Hippocampal formation (tissue), 2 donors: Measurements from ENCODE around the gene CCR6.
"Not testable (repeated sequence)": the region's sequence is repeated elsewhere in the genome, so short reads cannot be mapped to it uniquely, and the experiment has no call there.

Experiments
- DNase-seq, 2 donors: peaks; one replicate each; lab custom pipeline; 2025; lab: John Stamatoyannopoulos, UW

CCR6 gene

GRCh38 chr6:167122827-167123657 lies at the start of gene CCR6:
TSS of gene CCR6 (plus strand) at chr6:167123096. CDS start at chr6:167136135, 13,039 bp downstream.
- no peak for DNase-seq

GRCh38 chr6:167073679-167074274 lies 49.1 kb upstream of the CCR6 start:
- no peak for DNase-seq

GRCh38 chr6:167077241-167077932 lies 45.5 kb upstream of the CCR6 start:
- DNase-seq, result no peak

- no peak for DNase-seq
These were observed 44.2 kb upstream of the CCR6 start for GRCh38 chr6:167078745-167079144.

DNA sequence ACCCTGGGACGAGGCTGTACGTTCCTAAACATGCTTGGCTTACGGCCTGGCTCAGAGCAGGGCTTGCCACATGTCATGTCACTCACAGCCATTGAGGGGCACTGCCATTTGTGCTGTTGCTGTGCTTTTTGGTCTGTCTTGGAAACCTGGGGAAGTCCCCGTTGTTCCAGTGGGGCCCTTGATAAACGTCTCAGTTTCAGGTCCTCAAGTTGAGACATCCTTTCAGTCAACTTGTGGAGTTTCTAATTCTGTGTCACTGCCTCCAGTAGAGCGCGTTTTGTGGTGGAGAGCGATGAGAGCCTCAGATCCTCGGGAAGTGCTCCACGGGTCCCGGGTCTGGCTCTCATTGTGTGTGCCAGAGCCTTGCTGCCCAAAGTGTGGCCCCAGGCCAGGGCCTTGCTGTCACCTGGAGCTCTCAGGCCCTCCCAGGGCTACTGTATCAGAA lies 43.0 kb upstream of the CCR6 start:
- DNase-seq, result no peak

GRCh38 chr6:167087857-167088354 lies 35.0 kb upstream of the CCR6 start:
- no peak for DNase-seq

DNA sequence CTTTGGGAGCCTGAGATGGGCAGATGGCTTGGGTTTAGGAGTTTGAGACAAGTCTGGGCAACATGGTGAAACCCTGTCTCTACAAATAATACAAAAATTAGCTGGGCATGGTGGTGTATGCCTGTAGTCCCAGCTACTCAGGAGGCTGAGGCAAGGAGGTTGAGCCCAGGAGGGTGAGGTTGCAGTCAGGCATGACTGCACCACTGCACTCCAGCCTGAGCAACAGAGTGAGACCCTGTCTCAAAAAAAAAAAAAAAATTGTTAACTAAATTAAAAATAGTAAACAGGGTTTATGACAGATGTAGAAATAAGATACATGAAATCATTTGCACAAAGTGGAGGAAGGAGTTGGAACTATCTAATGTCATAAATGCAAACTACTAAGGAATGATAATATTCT lies 34.2 kb upstream of the CCR6 start:
- DNase-seq, result not testable (repeated sequence)

GRCh38 chr6:167089243-167090142 lies 33.4 kb upstream of the CCR6 start:
- no peak for DNase-seq

GRCh38 chr6:167090171-167090570 lies 32.7 kb upstream of the CCR6 start:
- DNase-seq, result no peak

DNA sequence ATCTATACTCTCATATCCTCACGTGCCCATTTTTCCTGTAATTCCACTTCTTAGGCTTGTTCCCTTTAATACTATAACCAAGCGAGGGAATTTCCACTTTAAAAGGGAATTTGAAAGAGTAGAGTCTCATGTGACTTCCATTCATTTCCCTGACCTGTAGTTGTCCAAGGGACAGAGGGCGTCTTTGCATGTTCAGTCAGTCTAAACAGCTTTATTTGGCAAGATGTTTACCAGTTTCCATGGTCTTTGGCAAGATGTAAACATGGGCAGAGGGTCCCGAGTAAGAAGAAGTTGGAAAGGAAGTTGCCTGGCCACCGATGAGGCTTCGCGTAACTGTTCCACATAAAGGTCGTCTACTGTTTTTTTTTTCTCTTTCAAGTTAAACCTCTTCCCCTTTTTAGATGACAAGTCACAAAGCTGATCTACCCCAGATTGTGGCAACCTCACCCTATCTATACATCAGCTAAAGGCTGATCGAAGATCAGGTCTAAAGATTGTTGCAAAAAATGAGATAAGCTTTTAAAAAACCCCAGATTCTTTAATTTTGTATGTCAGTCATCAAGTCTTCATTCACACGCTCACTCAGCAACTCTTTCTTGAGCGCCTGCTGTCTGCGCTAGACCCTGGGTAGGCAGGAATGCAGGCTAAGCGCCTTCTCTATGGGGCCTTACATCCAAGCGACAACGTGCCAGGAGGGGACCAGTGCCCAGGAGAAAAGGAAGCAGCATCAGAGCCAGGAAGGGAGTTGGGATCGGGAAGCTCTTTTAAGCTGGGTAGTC lies 31.7 kb upstream of the CCR6 start:
- no peak for DNase-seq

- no peak for DNase-seq
These were observed 31.1 kb upstream of the CCR6 start for GRCh38 chr6:167091805-167092107.

DNA sequence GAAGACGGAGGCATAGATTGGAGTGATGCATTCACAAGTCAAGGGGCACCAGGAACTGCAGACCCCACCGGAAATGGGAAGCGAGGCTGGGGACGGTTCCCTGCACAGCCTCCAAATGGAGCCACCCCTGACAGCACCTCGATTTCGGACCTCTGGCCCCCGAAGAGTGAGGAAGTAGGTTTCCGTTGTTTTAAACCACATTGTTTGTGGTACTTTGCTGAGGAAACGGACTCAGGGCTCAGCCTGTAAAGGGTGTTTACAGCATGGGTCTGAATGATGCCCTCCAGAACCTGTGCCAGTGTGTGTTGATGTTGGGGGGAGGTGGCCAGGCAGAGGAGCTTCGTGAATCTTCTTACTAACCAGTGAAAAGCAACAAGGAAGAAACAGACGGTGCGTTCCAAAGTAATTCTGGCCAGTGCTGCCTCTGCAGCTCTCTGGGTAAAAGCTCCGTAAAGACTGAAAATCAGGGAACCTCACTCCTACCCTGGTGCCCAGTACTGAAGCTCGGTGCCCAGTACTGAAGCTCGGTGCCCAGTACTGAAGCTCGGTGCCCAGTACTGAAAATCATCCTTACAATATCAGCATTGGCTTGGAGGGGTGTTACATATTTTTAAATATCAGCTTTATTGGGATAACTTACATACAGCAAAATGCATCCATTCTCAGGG lies 30.1 kb upstream of the CCR6 start:
- no peak for DNase-seq

DNA sequence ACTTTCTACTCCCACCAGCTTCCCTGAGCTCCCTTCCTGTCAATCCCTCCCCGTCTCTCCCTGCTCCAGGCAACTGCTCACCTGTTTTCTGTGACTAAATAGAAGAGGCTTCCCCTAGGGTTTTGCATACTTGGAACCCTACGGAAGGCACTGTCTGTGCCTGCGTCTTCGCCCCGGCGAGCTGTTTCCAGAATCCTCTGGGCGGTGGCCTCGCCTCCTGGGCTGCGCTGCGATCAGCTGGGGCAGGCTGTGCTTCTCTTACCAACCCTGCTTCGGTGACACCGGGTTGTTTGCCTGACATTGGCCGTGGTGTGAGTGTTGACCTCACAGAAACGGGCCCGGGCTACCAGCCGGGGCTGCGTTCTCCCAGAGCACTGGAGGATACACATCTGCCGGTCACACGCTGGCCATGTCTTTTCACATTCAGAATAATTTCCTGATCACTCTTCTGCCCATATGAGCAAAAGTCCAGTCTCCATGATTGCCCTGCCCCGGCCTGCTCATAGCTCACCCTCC lies 29.4 kb upstream of the CCR6 start:
- DNase-seq, result no peak

DNA sequence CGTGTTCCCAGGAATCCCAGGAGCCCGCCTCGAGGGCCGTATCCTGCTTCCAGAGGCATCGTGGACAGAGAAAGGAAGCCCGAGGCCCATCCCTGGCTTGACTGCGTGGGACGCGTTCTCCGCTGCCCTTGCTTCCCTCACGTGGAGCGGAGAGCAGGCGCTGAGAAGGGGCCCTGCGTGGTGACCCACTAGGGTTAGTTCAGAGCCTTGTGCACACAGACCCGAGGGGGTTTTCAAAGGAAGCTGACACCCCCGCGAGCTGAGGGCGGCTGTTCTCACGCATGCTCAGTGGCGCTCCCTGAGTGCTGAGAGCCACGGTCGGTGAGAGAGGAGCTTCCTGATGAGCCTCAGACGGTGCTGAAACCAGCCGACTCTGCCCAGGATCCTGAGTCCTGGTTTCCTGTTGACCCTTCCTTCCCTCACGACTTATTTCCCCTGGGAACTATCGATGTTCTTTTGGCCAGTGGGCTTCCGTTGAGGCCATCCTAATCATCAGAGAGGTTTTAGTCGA lies 28.9 kb upstream of the CCR6 start:
- DNase-seq, result no peak

- DNase-seq, result no peak
These were observed 28.5 kb upstream of the CCR6 start for GRCh38 chr6:167094436-167094819.

DNA sequence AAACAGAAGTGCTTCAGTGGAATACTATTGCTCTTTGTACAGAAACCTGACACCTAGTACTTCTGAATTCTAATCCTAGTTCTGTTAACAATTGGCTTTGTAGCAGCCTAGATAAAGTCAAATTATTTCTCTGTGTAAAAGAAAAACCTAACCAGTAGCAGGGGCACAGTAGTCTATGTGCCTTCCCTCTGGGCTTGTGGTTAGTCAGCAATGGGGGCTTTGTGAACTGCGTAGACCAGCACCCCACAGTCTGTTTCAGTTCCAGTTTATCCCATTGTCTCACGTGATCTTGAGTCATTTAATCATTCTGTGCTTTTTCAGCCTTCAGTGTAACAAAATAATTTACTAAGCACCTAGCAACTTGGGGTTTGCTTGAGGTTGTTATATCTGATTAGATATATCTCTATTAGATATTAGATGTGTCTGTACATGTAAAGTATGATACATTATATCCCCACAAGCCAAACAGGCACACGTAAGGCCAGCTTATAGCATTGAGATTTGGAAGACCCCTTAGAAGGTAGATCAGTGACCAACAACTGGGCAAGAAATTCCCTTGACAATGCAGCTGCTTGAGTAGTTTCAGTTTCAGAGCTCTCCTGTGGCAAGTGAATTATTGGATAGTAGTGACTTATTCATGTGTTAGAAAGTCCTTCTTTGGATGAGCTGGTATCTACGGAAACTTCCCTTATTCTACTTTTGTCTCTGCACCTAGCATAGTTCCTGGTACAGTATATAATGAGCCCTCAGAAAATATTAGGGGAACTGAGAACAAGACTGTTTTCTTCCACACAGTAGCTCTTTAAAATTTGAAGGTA lies 27.9 kb upstream of the CCR6 start:
- no peak for DNase-seq

DNA sequence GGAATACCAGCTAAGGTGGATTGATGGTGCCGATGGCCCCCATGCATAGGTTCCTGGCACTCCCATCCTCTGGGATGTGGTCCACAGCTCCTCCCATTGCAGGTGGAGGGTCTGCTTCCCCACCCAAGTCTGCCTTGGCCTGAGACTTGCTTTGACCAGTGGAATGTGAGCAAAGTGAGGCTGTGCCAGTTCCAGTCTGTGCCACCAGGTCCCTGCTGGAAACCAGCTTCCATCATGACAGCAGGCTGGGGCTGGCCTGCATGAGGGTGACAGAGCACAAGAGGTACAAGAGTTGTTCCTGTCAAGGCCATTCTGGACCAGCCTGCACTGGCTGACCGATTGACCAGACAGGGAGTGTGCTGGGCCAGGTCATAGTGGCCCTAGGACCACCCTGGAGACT lies 27.0 kb upstream of the CCR6 start:
- no peak for DNase-seq

GRCh38 chr6:167096991-167097390 lies 25.9 kb upstream of the CCR6 start:
- no peak for DNase-seq

- no peak for DNase-seq
These were observed 25.1 kb upstream of the CCR6 start for GRCh38 chr6:167097770-167098169.
